Astrocyte (in vitro differentiated cells and primary cell): ENCODE data around the gene LACTB.

ENCODE experiments used
- EZH2 ChIP-seq: IDR thresholded peaks from 2 replicates; pipeline ENCODE4 v1.6.1; 2012; ENCODE audit warnings: mild to moderate bottlenecking, low read length, inconsistent platforms; ENCODE audit not compliant: insufficient read depth
- TF ChIP-seq, protein P1 (sequence below): IDR thresholded peaks from 2 replicates; pipeline ENCODE4 v1.5.1; 2011; ENCODE audit warnings: low read depth, mild to moderate bottlenecking, inconsistent platforms, low read length, moderate library complexity; ENCODE audit not compliant: insufficient read depth

DNA sequence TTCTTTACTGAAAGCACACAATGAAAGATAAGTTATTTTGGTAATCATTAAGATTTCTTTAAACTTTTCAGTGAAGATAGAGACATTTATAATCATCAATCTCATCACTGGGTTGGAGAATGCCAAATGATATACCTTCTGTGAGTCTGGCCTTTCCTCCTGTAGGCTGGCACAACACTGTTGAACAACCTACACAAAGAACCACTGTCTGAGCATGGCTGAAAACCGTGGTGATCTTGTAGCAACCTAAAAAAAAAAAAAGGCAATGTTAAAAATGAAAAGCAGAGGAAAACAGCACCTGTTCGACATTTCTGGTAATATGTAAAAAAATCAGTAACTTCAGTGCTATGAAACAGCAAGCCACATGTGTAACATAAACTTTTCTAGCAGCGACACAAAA is 33.8 kb downstream of the LACTB start:
- TF ChIP-seq, protein P1, sequence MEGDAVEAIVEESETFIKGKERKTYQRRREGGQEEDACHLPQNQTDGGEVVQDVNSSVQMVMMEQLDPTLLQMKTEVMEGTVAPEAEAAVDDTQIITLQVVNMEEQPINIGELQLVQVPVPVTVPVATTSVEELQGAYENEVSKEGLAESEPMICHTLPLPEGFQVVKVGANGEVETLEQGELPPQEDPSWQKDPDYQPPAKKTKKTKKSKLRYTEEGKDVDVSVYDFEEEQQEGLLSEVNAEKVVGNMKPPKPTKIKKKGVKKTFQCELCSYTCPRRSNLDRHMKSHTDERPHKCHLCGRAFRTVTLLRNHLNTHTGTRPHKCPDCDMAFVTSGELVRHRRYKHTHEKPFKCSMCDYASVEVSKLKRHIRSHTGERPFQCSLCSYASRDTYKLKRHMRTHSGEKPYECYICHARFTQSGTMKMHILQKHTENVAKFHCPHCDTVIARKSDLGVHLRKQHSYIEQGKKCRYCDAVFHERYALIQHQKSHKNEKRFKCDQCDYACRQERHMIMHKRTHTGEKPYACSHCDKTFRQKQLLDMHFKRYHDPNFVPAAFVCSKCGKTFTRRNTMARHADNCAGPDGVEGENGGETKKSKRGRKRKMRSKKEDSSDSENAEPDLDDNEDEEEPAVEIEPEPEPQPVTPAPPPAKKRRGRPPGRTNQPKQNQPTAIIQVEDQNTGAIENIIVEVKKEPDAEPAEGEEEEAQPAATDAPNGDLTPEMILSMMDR, result no peak
- TF ChIP-seq EZH2, result no peak
